CD14-positive monocyte (primary cell): ENCODE measurements around the gene NKD2. TPM values are rescaled to one million over a fixed set of nuclear protein-coding genes. Genes with fewer than 3 reads are reported as not detected.

Experiments used
- DNase-seq, 3 donors: peaks; one replicate each; pipeline ENCODE4 v3.0.0-alpha.2; 2011 to 2022
- H2AFZ ChIP-seq: 2 replicates; pipeline ENCODE4 v1.6.0; 2012; ENCODE audit warnings: mild to moderate bottlenecking, low read depth, low read length, inconsistent platforms; ENCODE audit not compliant: insufficient read depth, poor library complexity, severe bottlenecking
- H3K27ac ChIP-seq, 2 donors: 1 replicate in 1 of 2; 2 replicates in 1 of 2; pipeline ENCODE4 v1.5.1; 2012 to 2013; ENCODE audit warnings: low read length in 2 of 2, control low read depth in 1 of 2, inconsistent platforms in 1 of 2, low read depth in 1 of 2, mild to moderate bottlenecking in 1 of 2
- H3K27me3 ChIP-seq, 2 donors: one replicate each; pipeline versions ENCODE4 v1.6.0 to v1.6.1; 2011 to 2013; ENCODE audit warnings: low read length in 2 of 2; ENCODE audit not compliant: control insufficient read depth in 2 of 2, insufficient read depth in 2 of 2
- H3K36me3 ChIP-seq, 2 donors: replicated peaks in 1 of 2; 1 replicate in 1 of 2; 2 replicates in 1 of 2; pipeline versions ENCODE4 v1.5.1 to v1.6.1; 2012 to 2013; ENCODE audit warnings: low read length in 2 of 2, control low read depth in 1 of 2, inconsistent platforms in 1 of 2, mild to moderate bottlenecking in 1 of 2; ENCODE audit not compliant: insufficient read depth in 2 of 2, control insufficient read depth in 1 of 2
- H3K4me1 ChIP-seq, 2 donors: 1 replicate in 1 of 2; 2 replicates in 1 of 2; pipeline versions ENCODE4 v1.5.1 to v1.6.1; 2012 to 2013; ENCODE audit warnings: low read length in 2 of 2, control low read depth in 1 of 2, inconsistent platforms in 1 of 2, mild to moderate bottlenecking in 1 of 2, moderate library complexity in 1 of 2; ENCODE audit not compliant: insufficient read depth in 2 of 2, control insufficient read depth in 1 of 2
- H3K4me2 ChIP-seq: replicated peaks from 2 replicates; pipeline ENCODE3; 2012; ENCODE audit warnings: low read length, moderate library complexity, mild to moderate bottlenecking; ENCODE audit not compliant: poor library complexity, severe bottlenecking; ENCODE audit errors: extremely low read depth
- H3K4me3 ChIP-seq, 3 experiments: fragments of 200-600 bp in 1 of 3; sonication (generic) in 1 of 3; replicated peaks in 1 of 3; 1 replicate in 2 of 3; 2 replicates in 1 of 3; pipeline ENCODE4 v1.5.1; 2011 to 2013; ENCODE audit warnings: low read length in 3 of 3, mild to moderate bottlenecking in 3 of 3, control low read depth in 2 of 3, low read depth in 2 of 3, inconsistent platforms in 1 of 3, moderate library complexity in 1 of 3
- H3K79me2 ChIP-seq: 2 replicates; pipeline ENCODE4 v1.6.0; 2012; ENCODE audit warnings: mild to moderate bottlenecking, control low read depth, inconsistent platforms, low read length, moderate library complexity; ENCODE audit not compliant: insufficient read depth
- H3K9ac ChIP-seq: 2 replicates; pipeline ENCODE4 v1.6.0; 2017; ENCODE audit warnings: low read length, mild to moderate bottlenecking; ENCODE audit not compliant: insufficient read depth, poor library complexity, severe bottlenecking
- H3K9me3 ChIP-seq, 2 donors: replicated peaks in 1 of 2; 1 replicate in 1 of 2; 2 replicates in 1 of 2; pipeline versions ENCODE4 v1.5.1 to v1.6.1; 2012 to 2013; ENCODE audit warnings: low read length in 2 of 2, control low read depth in 1 of 2; ENCODE audit not compliant: control insufficient read depth in 1 of 2, insufficient read depth in 1 of 2
- H4K20me1 ChIP-seq: 2 replicates; pipeline ENCODE4 v1.6.0; 2012; ENCODE audit warnings: mild to moderate bottlenecking, low read length, control low read depth, moderate library complexity; ENCODE audit not compliant: insufficient read depth
- H3K27ac Mint-ChIP-seq, 7 donors: one replicate each; pipeline ENCODE4 v1.8.0; 2020; ENCODE audit warnings: mild to moderate bottlenecking in 7 of 7, mixed read lengths in 7 of 7, moderate library complexity in 6 of 7, inconsistent platforms in 2 of 7
- H3K27me3 Mint-ChIP-seq, 3 donors: one replicate each; pipeline ENCODE4 v1.8.0; 2021 to 2022; ENCODE audit warnings: low read depth in 3 of 3, mild to moderate bottlenecking in 3 of 3, mixed read lengths in 3 of 3, moderate library complexity in 3 of 3, inconsistent platforms in 1 of 3
- H3K36me3 Mint-ChIP-seq, 2 donors: one replicate each; pipeline ENCODE4 v1.8.0; 2020; ENCODE audit warnings: mixed read lengths in 2 of 2, inconsistent platforms in 1 of 2, mild to moderate bottlenecking in 1 of 2
- H3K4me1 Mint-ChIP-seq: one replicate; pipeline ENCODE4 v1.8.0; 2020; ENCODE audit warnings: mild to moderate bottlenecking, mixed read lengths
- H3K4me3 Mint-ChIP-seq, 2 donors: one replicate each; pipeline ENCODE4 v1.8.0; 2020; ENCODE audit warnings: mild to moderate bottlenecking in 2 of 2, mixed read lengths in 2 of 2, moderate library complexity in 1 of 2
- H3K9me3 Mint-ChIP-seq, 7 donors: one replicate each; pipeline ENCODE4 v1.8.0; 2020 to 2022; ENCODE audit warnings: mixed read lengths in 7 of 7, mild to moderate bottlenecking in 6 of 7, moderate library complexity in 6 of 7, inconsistent platforms in 2 of 7
- WGBS: methylation state at CpG from one replicate; pipeline ENCODE4 v1.1.5; 2013; ENCODE audit warnings: missing lambda C conversion rate; ENCODE audit not compliant: insufficient coverage; 5-methylcytosine and 5-hydroxymethylcytosine counted together
- intact Hi-C, 2 donors: fragments of 100-400 bp; cut with micrococcal nuclease; formaldehyde crosslinking; loops; one replicate each; pipeline versions ENCODE4 v1.15.0 to v1.15.1; 2023
- polyA plus RNA-seq, 3 donors: library from polyadenylated mRNA; depleted of rRNA in 1 of 3; unstranded in 2 of 3; stranded (reverse) in 1 of 3; fragments of 300-500 nt in 2 of 3; fragments of >200 nt in 1 of 3; fragmentation: Illumina TruSeq in 2 of 3; gene quantifications; 1 replicate in 2 of 3; 2 replicates in 1 of 3; pipeline ENCODE4 v1.2.3, GENCODE V29; 2012 to 2021
- TF ChIP-seq, protein P1 (sequence below): fragments of 200-600 bp; IDR thresholded peaks from one replicate; pipeline ENCODE4 v1.8.0; 2022; ENCODE audit warnings: antibody characterized with exemption, mild to moderate bottlenecking

NKD2 gene
- polyA plus RNA-seq, 3 donors = not detected

DNA sequence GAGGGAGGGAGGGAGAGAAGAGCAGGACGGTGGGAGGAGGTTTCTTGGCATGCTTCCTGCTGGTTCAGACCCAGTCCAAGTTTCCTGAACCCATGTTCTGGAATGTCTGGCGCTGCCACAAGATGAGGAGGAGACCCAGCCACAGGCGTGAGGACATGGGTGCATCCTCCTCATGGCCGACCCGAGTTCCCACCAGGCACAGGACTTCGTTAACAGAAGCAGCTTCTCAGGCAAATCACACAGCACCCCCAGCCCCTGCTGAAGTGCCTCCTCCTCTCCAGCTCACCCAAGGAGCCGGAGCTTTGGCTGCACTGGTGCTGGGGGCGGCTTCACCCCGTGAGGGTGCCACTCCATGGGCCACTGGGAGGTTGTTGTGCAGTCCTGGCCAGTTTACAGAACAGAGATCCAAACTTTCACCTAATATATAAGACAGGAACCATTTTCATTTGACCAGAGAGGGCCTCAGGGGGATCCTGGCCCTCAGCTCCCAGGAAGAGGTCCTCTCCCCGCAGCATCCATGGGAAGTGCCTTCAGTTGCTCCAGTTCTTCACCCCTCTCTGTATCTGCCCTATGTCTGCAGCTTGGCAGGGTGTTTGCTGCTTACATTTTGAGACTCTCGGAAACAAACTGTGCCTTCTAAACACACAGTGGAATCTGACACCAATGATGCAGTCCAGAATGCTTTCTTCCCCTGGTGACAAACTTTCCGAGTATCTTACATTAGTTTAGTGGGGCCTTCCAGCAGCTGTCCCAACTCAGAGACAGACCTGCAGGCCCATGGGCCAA is 10.2 kb upstream of the NKD2 start:
- TF ChIP-seq, protein P1, sequence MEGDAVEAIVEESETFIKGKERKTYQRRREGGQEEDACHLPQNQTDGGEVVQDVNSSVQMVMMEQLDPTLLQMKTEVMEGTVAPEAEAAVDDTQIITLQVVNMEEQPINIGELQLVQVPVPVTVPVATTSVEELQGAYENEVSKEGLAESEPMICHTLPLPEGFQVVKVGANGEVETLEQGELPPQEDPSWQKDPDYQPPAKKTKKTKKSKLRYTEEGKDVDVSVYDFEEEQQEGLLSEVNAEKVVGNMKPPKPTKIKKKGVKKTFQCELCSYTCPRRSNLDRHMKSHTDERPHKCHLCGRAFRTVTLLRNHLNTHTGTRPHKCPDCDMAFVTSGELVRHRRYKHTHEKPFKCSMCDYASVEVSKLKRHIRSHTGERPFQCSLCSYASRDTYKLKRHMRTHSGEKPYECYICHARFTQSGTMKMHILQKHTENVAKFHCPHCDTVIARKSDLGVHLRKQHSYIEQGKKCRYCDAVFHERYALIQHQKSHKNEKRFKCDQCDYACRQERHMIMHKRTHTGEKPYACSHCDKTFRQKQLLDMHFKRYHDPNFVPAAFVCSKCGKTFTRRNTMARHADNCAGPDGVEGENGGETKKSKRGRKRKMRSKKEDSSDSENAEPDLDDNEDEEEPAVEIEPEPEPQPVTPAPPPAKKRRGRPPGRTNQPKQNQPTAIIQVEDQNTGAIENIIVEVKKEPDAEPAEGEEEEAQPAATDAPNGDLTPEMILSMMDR = no peak
- Mint-ChIP-seq H3K27ac (no peak overlapping the region), H3K27me3 (peaks cover 8 to 32% (median 9%) of the 10 kb centered on the region in 3 donors), H3K36me3 (no peaks in the 10 kb centered on the region), H3K4me3 (no peak overlapping the region), H3K9me3 (peaks cover 0 to under 1% (median 0%) of the 10 kb centered on the region in 7 donors), H3K4me1 (peaks cover 6% of the 10 kb centered on the region)
- Histone ChIP-seq H3K4me2 (no peak overlapping the region), H4K20me1 (no peaks in the 10 kb centered on the region), H3K27ac (no peak overlapping the region), H3K27me3 (peaks cover under 1 to 11% of the 10 kb centered on the region in 2 donors), H3K79me2 (no peaks in the 10 kb centered on the region), H2AFZ (no peak overlapping the region), H3K36me3 (no peaks in the 10 kb centered on the region), H3K4me3 (no peak overlapping the region), H3K9ac (no peak overlapping the region), H3K9me3 (no peaks in the 10 kb centered on the region), H3K4me1 (no peaks in the 10 kb centered on the region)
- intact Hi-C loops = no loop called here
- 83% methylated on average over 11 of the region's 12 CpGs for WGBS
- DNase-seq = no peak

DNA sequence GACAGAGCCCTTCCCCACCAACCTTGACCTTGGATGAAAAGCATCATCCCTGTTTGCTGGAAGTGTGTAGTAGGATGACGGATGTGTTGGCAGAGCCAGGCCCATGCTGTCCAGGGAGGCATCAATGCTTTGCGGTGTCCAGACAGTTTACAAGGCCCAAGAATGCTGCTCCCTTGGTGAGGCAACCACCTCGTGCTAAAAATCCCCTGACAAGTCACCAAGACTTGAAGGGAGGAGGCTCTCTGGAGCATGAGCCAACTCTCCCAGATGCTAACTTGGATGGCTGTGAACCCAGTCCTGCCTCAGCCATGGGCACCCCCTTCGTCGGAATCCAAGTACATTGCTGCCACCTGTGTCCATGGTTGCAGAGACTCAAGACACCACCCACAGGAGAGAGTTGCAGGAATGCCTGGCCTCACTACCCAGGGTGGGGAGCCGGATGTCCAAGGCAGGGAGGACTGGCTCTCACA is 9.5 kb upstream of the NKD2 start:
- TF ChIP-seq, protein P1 = no peak
- no peaks in the 10 kb centered on the region for H3K36me3 Mint-ChIP-seq
- no peak overlapping the region for H3K4me3 Mint-ChIP-seq
- Histone ChIP-seq H3K9me3 (no peaks in the 10 kb centered on the region), H3K27me3 (peaks cover 2 to 17% of the 10 kb centered on the region in 2 donors), H3K9ac (no peak overlapping the region), H3K36me3 (no peaks in the 10 kb centered on the region), H3K4me1 (no peaks in the 10 kb centered on the region), H3K4me3 (no peak overlapping the region), H3K4me2 (no peak overlapping the region), H3K27ac (no peak overlapping the region), H3K79me2 (no peaks in the 10 kb centered on the region), H2AFZ (no peak overlapping the region), H4K20me1 (no peaks in the 10 kb centered on the region)
- no peak overlapping the region for H3K27ac Mint-ChIP-seq
- H3K27me3 Mint-ChIP-seq = peaks cover 15 to 34% (median 15%) of the 10 kb centered on the region in 3 donors
- H3K9me3 Mint-ChIP-seq = peaks cover 0 to 4% (median 0%) of the 10 kb centered on the region in 7 donors
- DNase-seq = no peak
- 75% methylated on average over 2 of the region's 6 CpGs for WGBS
- intact Hi-C loops = no loop called here
- peaks cover 4% of the 10 kb centered on the region for H3K4me1 Mint-ChIP-seq
